SK-N-SH (cell line): ENCODE data around the gene NOL4L. TPM values are rescaled to one million over a fixed set of nuclear protein-coding genes. Genes with fewer than 3 reads are reported as not detected.
A peak's percentile ranks its signal among the peaks of the same experiment; 100 is the strongest.

Experiments used
- CTCF ChIA-PET: fragments of 300-600, 350-600 bp; formaldehyde crosslinking; extraction: SDS; loops from one replicate; lab custom pipeline; 2021; lab: Yijun Ruan, JAX
- POLR2A ChIA-PET: fragments of 350-600 bp; sonication (Branson Sonifier 250); formaldehyde crosslinking; extraction: SDS; loops from one replicate; lab custom pipeline; 2020; ENCODE audit warnings: antibody characterized with exemption, inconsistent platforms; lab: Yijun Ruan, JAX
- DNase-seq: peaks from one replicate; pipeline ENCODE4 v3.0.0; 2012
- H2AFZ ChIP-seq: fragments of 200-600 bp; sonication (generic); 2 replicates; pipeline ENCODE4 v1.8.1; 2016; ENCODE audit warnings: antibody characterized with exemption, mild to moderate bottlenecking, low read depth
- H3F3A ChIP-seq: fragments of 200-600 bp; sonication (generic); replicated peaks from 2 replicates; pipeline ENCODE3; 2016; ENCODE audit warnings: antibody characterized with exemption, mild to moderate bottlenecking; ENCODE audit not compliant: insufficient read depth
- H3K27ac ChIP-seq, 2 experiments: fragments of 200-500 bp in 1 of 2; fragments of 200-600 bp in 1 of 2; sonication (Bioruptor generic) in 1 of 2; sonication (generic), shearing (Covaris generic) in 1 of 2; 2 replicates each; pipeline versions ENCODE4 v1.5.1 to v1.6.1; 2014 to 2016; ENCODE audit warnings: low read depth in 2 of 2, inconsistent platforms in 1 of 2, low read length in 1 of 2, mild to moderate bottlenecking in 1 of 2, mixed read lengths in 1 of 2
- H3K27me3 ChIP-seq: fragments of 200-600 bp; sonication (generic), shearing (Covaris generic); 2 replicates; pipeline ENCODE4 v1.6.1; 2016; ENCODE audit warnings: mixed run types; ENCODE audit not compliant: insufficient read depth
- H3K36me3 ChIP-seq, 2 experiments: fragments of 200-500 bp in 1 of 2; fragments of 200-600 bp in 1 of 2; sonication (Bioruptor generic) in 1 of 2; sonication (generic) in 1 of 2; replicated peaks in 1 of 2; 2 replicates each; pipeline versions ENCODE3 to v1.5.1; 2014 to 2016; ENCODE audit warnings: low read length in 1 of 2, mild to moderate bottlenecking in 1 of 2; ENCODE audit not compliant: insufficient read depth in 2 of 2, control insufficient read depth in 1 of 2
- H3K4me1 ChIP-seq, 2 experiments: fragments of 200-500 bp in 1 of 2; fragments of 200-600 bp in 1 of 2; sonication (Bioruptor generic) in 1 of 2; sonication (generic), shearing (Covaris generic) in 1 of 2; 2 replicates each; pipeline versions ENCODE4 v1.5.1 to v1.6.1; 2014 to 2016; ENCODE audit warnings: low read depth in 1 of 2, low read length in 1 of 2, mixed run types in 1 of 2; ENCODE audit not compliant: insufficient read depth in 2 of 2, control insufficient read depth in 1 of 2
- H3K4me2 ChIP-seq: fragments of 200-600 bp; sonication (generic), shearing (Covaris generic); 2 replicates; pipeline ENCODE4 v1.6.1; 2017; ENCODE audit warnings: mixed run types
- H3K4me3 ChIP-seq, 2 experiments: fragments of 200-500 bp in 1 of 2; fragments of 200-600 bp in 1 of 2; sonication (Bioruptor generic) in 1 of 2; sonication (generic), shearing (Covaris generic) in 1 of 2; 2 replicates each; pipeline versions ENCODE4 v1.5.1 to v1.8.1; 2014 to 2016; ENCODE audit warnings: low read depth in 2 of 2, inconsistent platforms in 1 of 2, low read length in 1 of 2, mild to moderate bottlenecking in 1 of 2, mixed read lengths in 1 of 2, moderate library complexity in 1 of 2
- H3K79me2 ChIP-seq: fragments of 200-600 bp; sonication (generic); 2 replicates; pipeline ENCODE4 v1.8.1; 2017; ENCODE audit warnings: mild to moderate bottlenecking; ENCODE audit not compliant: insufficient read depth
- H3K9ac ChIP-seq: fragments of 200-600 bp; sonication (generic); 2 replicates; pipeline ENCODE4 v1.6.1; 2017; ENCODE audit warnings: mixed run types
- H3K9me2 ChIP-seq: fragments of 200-600 bp; sonication (generic); 2 replicates; pipeline ENCODE4 v1.6.1; 2017; ENCODE audit warnings: mixed run types
- H3K9me3 ChIP-seq: fragments of 200-600 bp; sonication (generic); 2 replicates; pipeline ENCODE4 v1.6.1; 2017; ENCODE audit warnings: mixed run types, mild to moderate bottlenecking, moderate library complexity
- H4K20me1 ChIP-seq: fragments of 200-600 bp; sonication (generic); 2 replicates; pipeline ENCODE4 v1.6.1; 2017; ENCODE audit warnings: mild to moderate bottlenecking, mixed run types; ENCODE audit not compliant: insufficient read depth
- CTCF ChIP-seq: fragments of 200-600 bp; sonication (generic); IDR thresholded peaks from 2 replicates; pipeline ENCODE4 v1.6.1; 2017; ENCODE audit warnings: antibody characterized with exemption, mild to moderate bottlenecking, moderate library complexity
- ELF1 ChIP-seq: IDR thresholded peaks from 2 replicates; pipeline ENCODE4 v1.4.0; 2012
- EP300 ChIP-seq, 2 experiments: IDR thresholded peaks; 2 replicates each; pipeline versions ENCODE4 v1.4.0 to v1.6.1; 2012; ENCODE audit warnings: borderline replicate concordance in 1 of 2, low read depth in 1 of 2, low read length in 1 of 2
- FOXM1 ChIP-seq: IDR thresholded peaks from 2 replicates; pipeline ENCODE4 v1.4.0; 2012; ENCODE audit warnings: low read depth, mild to moderate bottlenecking
- GATA2 ChIP-seq: sonication (generic); formaldehyde crosslinking; IDR thresholded peaks from 2 replicates; pipeline ENCODE4 v1.5.0; 2020; ENCODE audit warnings: mild to moderate bottlenecking, missing genetic modification reagents
- IRF3 ChIP-seq: fragments of 150-350 bp; IDR thresholded peaks from 2 replicates; pipeline ENCODE4 v1.6.1; 2016; ENCODE audit warnings: mild to moderate bottlenecking, low read depth, low read length
- JUND ChIP-seq: IDR thresholded peaks from 2 replicates; pipeline ENCODE4 v1.4.0; 2012
- PBX3 ChIP-seq: IDR thresholded peaks from 2 replicates; pipeline ENCODE4; 2012
- RAD21 ChIP-seq: IDR thresholded peaks from 2 replicates; pipeline ENCODE4 v1.6.1; 2012; ENCODE audit warnings: mild to moderate bottlenecking, low read length
- RFX5 ChIP-seq: IDR thresholded peaks from 2 replicates; pipeline ENCODE4 v1.6.1; 2012; ENCODE audit warnings: mild to moderate bottlenecking, improper control_type of control experiment, low read length
- TAF1 ChIP-seq: IDR thresholded peaks from 2 replicates; pipeline ENCODE4 v1.6.1; 2012; ENCODE audit warnings: low read depth, mild to moderate bottlenecking, low read length, moderate library complexity, borderline replicate concordance
- USF1 ChIP-seq: IDR thresholded peaks from 2 replicates; pipeline ENCODE4 v1.4.0; 2012; ENCODE audit warnings: low read depth, borderline replicate concordance
- USF2 ChIP-seq: fragments of 150-350 bp; IDR thresholded peaks from 2 replicates; pipeline ENCODE4 v1.6.1; 2017; ENCODE audit warnings: antibody characterized with exemption, low read length, low read depth, borderline replicate concordance
- WGBS: methylation state at CpG from one replicate; pipeline ENCODE4 v1.1.6; 2017; ENCODE audit warnings: low lambda C conversion rate; 5-methylcytosine and 5-hydroxymethylcytosine counted together
- polyA plus RNA-seq, 3 experiments: library from polyadenylated mRNA; depleted of rRNA; stranded (reverse); fragments of >200 nt; gene quantifications; 2 replicates each; pipeline ENCODE4 v1.2.3, GENCODE V29; 2012
- TF ChIP-seq, protein P1 (sequence below): IDR thresholded peaks from 2 replicates; pipeline ENCODE4 v1.4.0; 2012; ENCODE audit warnings: low read depth

Gene NOL4L
- polyA plus RNA-seq, 1 of the 3 experiments (the other 2 are of a cell fraction) = 14.3 TPM

- Histone ChIP-seq H3K36me3 (no peaks in the 10 kb centered on the region), H3K4me3 (no peak overlapping the region), H3K4me2 (no peak overlapping the region), H3K9me2 (no peaks in the 10 kb centered on the region), H4K20me1 (no peaks in the 10 kb centered on the region), H3K79me2 (no peaks in the 10 kb centered on the region), H3K4me1 (peaks cover 0 to 48% of the 10 kb centered on the region in 2 experiments; a peak in 1 of 4 replicates), H3K27ac (no peak overlapping the region; a peak in 1 of 4 replicates), H3F3A (no peaks in the 10 kb centered on the region), H3K9ac (no peak overlapping the region), H2AFZ (no peak overlapping the region), H3K9me3 (no peaks in the 10 kb centered on the region), H3K27me3 (no peaks in the 10 kb centered on the region; the same call in 1 of the 2 replicates)
- WGBS = 91% methylated on average over 12 of the region's 18 CpGs
- POLR2A ChIA-PET = no interaction called here
- CTCF ChIA-PET = interaction anchor here (1.0 to 5.6 kb wide), 3 partner anchors 15 to 115 kb away, joined by 3 to 30 read pairs (median 10); no protein-coding TSS in a partner anchor
- peak; percentile 64 for DNase-seq
- TF ChIP-seq PBX3 (no peak), TAF1 (no peak), ELF1 (no peak), EP300 (IDR thresholded peaks at IDR 0.05; ENCODE audit: borderline replicate concordance in 1 of 2, low read depth in 1 of 2, low read length in 1 of 2) (no peak), USF1 (no peak), FOXM1 (no peak), RAD21 (no peak), IRF3 (no peak)
- TF ChIP-seq, protein P1, sequence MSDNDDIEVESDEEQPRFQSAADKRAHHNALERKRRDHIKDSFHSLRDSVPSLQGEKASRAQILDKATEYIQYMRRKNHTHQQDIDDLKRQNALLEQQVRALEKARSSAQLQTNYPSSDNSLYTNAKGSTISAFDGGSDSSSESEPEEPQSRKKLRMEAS = no peak
Measured at GRCh38 chr20:32537657-32538525, 47.2 kb downstream of the NOL4L start.

DNA sequence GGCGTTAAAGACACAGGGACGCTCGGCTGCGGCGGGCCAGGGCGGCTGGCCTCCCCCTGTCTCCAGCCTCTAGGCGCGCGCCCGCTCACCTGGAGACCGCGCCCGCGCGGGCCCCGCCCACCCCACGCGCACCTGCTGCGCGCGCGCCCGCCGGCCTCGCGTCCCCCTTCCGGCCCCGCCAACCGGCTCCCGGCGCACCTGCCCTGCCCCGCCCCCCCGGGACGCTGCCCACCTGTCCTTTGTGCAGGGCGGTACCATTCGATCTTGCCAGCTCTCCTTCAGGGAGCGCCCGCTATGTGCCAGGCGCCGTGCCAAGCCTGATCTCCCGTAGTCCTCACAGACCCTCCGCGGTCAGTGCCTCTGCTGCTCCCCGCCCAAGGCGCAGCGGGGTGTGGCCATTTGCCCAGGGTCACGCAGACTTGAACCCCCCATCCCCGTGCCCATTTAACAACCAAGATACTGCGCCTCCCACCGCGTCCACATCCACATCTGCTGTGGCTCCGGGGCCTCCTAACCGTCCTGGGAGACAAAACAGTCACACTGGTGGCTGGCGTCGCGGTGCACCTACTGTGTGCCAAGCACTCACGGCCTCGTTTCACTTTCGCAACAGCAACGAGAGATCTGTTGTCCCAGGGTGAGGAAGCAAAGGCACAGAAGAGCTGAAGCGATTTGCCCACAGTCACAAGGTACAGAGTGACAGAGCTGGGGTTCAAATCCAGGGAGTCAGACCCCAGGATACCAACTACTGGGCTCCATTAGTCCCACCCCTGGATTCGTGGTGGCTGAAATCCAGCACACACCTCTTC lies 48.1 kb downstream of the NOL4L start:
- Histone ChIP-seq H3K36me3 (no peaks in the 10 kb centered on the region), H3K4me3 (peak overlapping the region in 1 of 2 experiments; percentile 49; a peak in 2 of 4 replicates), H4K20me1 (no peaks in the 10 kb centered on the region), H3K27ac (no peak overlapping the region; a peak in 1 of 4 replicates), H2AFZ (no peak overlapping the region), H3F3A (no peaks in the 10 kb centered on the region), H3K9me3 (no peaks in the 10 kb centered on the region), H3K27me3 (no peaks in the 10 kb centered on the region; the same call in 1 of the 2 replicates), H3K79me2 (no peaks in the 10 kb centered on the region), H3K9me2 (no peaks in the 10 kb centered on the region), H3K4me2 (0 out of 2 replicates have a peak overlapping the region, but pooled peaks have one; percentile 3), H3K4me1 (peaks cover 0 to 56% of the 10 kb centered on the region in 2 experiments; a peak in 1 of 4 replicates), H3K9ac (no peak overlapping the region)
- CTCF ChIA-PET = interaction anchor here (1.0 to 5.6 kb wide), 4 partner anchors 14 to 116 kb away, joined by 3 to 30 read pairs (median 19); no protein-coding TSS in a partner anchor
- peak; percentile 59 for DNase-seq
- POLR2A ChIA-PET = interaction anchor here (0.8 to 0.9 kb wide), 2 partner anchors 14 to 45 kb away, joined by 3 to 6 read pairs; no protein-coding TSS in a partner anchor
- TF ChIP-seq CTCF (no peak), RAD21 (no peak), PBX3 (no peak), USF2 (no peak), RFX5 (no peak), GATA2 (CRISPR knock-in tag) (no peak), FOXM1 (no peak), JUND (no peak)
- WGBS = 46% methylated on average over 20 of the region's 62 CpGs
